Epithelial cell of proximal tubule (primary cell): ENCODE data around the gene RBM34. TPM values are rescaled to one million over a fixed set of nuclear protein-coding genes. Genes with fewer than 3 reads are reported as not detected.
"Not testable (repeated sequence)": the region's sequence is repeated elsewhere in the genome, so short reads cannot be mapped to it uniquely, and the experiment has no call there.

Source experiments
- DNase-seq: peaks from one replicate; pipeline ENCODE4 v3.0.0-alpha.2; 2011; ENCODE audit warnings: low read depth
- H3K4me3 ChIP-seq: 2 replicates; pipeline ENCODE4 v1.5.1; 2011; ENCODE audit warnings: low read depth, mild to moderate bottlenecking, low read length
- CTCF ChIP-seq: conservative IDR thresholded peaks from 2 replicates; pipeline ENCODE4 v1.5.1; 2012; ENCODE audit warnings: low read depth, mild to moderate bottlenecking, low read length
- total RNA-seq: library from RNA; depleted of rRNA; stranded (reverse); fragments of >200 nt; gene quantifications from 2 replicates; pipeline ENCODE4 v1.2.3, GENCODE V29; 2015

The RBM34 gene
- 66.6 and 87.2 TPM in 2 replicates for total RNA-seq

- TF ChIP-seq CTCF = peak; percentile 1
- DNase-seq = peak; percentile 46
- peak within 1 kb of the TSS; percentile 76 for H3K4me3 ChIP-seq
Measured at GRCh38 chr1:235160957-235161684, at the start of gene RBM34. Gene RBM34 (minus strand): TSS chr1:235161250. CDS start chr1:235161226, 24 bp downstream.

GRCh38 chr1:235207209-235207565 is 46.1 kb upstream of the RBM34 start:
- no peak for DNase-seq
- TF ChIP-seq CTCF = no peak

GRCh38 chr1:235206533-235207208 is 45.6 kb upstream of the RBM34 start:
- H3K4me3 ChIP-seq = no peak overlapping the region
- TF ChIP-seq CTCF = no peak
- no peak for DNase-seq

More at GRCh38 chr1:235207209-235207565, 46.1 kb upstream of the RBM34 start:
- H3K4me3 ChIP-seq = no peak overlapping the region

GRCh38 chr1:235205687-235206086 is 44.6 kb upstream of the RBM34 start:
- no peak for DNase-seq
- TF ChIP-seq CTCF = no peak
- H3K4me3 ChIP-seq = no peak overlapping the region

- no peak for TF ChIP-seq CTCF
- no peak for DNase-seq
- H3K4me3 ChIP-seq = no peak overlapping the region
Measured at GRCh38 chr1:235203428-235203827, 42.4 kb upstream of the RBM34 start.

- H3K4me3 ChIP-seq, DNase-seq: not testable (repeated sequence)
Measured at GRCh38 chr1:235202447-235202846, 41.4 kb upstream of the RBM34 start.

GRCh38 chr1:235199441-235199840 is 38.4 kb upstream of the RBM34 start:
- no peak overlapping the region for H3K4me3 ChIP-seq
- TF ChIP-seq CTCF = peak; percentile 38
- no peak for DNase-seq
